ENCODE measurements around the gene MACROH2A1. TPM values are rescaled to one million over a fixed set of nuclear protein-coding genes. Genes with fewer than 3 reads are reported as not detected.

MACROH2A1 gene
- total RNA-seq, 6 donors from 2014 or later: 232 to 690 (median 355) TPM

DNA sequence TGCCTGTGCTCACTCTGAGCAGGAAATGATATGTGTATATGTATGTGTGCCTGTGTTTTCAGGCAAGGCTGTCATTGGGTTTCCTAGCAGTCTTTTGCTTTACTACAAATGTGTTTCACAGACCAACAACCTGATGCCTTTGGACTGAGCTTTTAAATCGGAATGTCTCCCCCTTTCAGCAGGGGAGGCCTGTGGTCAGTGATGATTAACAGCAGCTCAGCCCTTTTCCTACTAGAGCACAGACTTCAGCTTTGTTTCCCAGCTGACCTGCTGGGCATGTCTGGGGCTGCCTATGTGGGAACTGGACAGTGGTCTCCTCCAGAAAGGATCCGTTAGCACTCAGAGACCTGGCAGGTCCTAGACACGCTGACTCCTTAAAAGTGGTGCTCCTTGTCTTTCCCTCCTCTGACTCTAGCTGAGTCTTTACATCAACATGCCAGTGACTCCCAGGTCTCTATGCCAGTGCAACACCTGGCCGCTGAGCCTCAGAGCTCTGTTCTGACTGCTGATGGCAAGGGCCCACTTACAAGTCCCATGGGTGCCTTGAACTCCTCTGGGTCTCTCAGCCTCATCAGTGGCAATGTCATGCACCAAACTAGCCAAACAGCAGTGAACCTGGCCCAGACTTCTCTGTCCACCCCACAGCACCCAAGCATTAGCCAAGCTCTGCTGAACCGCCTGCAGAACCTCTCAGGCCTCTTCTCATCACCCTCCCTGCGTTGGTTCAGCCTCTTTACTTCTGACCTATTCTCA, 7.7 kb downstream of the MACROH2A1 start:
- Histone ChIP-seq H3K27ac (peak overlapping the region; percentile 59 to 83 (median 70)), H3K4me3 (no peak overlapping the region), H3K4me1 (peaks cover 75 to 86% (median 80%) of the 10 kb centered on the region in 4 donors), H3K9me3 (no peaks in the 10 kb centered on the region), H3K36me3 (peaks cover 0 to 38% (median 13%) of the 10 kb centered on the region in 4 donors), H3K27me3 (no peaks in the 10 kb centered on the region)
- no peak for ATAC-seq (ENCODE audit: low FRiP score in 2 of 2)
- 83 to 94% methylated on average over 6 of the region's 6 CpGs for WGBS, 2 donors
- TF ChIP-seq POLR2AphosphoS5 (IDR thresholded peaks at IDR 0.05) (no peak), EP300 (IDR thresholded peaks at IDR 0.05) (no peak), CTCF (IDR thresholded peaks at IDR 0.05) (no peak), POLR2A (IDR thresholded peaks at IDR 0.05) (no peak)
- no peak for DNase-seq

- Histone ChIP-seq H3K4me1 (peaks cover 59 to 73% (median 71%) of the 10 kb centered on the region in 4 donors), H3K36me3 (peaks cover 5 to 57% (median 28%) of the 10 kb centered on the region in 4 donors), H3K27me3 (no peaks in the 10 kb centered on the region), H3K27ac (peak overlapping the region in 2 of 4 donors; percentile 52 to 63), H3K4me3 (no peak overlapping the region), H3K9me3 (no peaks in the 10 kb centered on the region)
- DNase-seq: peak in 1 of 2 donors; percentile 68
- ATAC-seq (ENCODE audit: low FRiP score in 2 of 2): no peak
- TF ChIP-seq POLR2AphosphoS5 (IDR thresholded peaks at IDR 0.05) (no peak), EP300 (IDR thresholded peaks at IDR 0.05) (no peak), CTCF (IDR thresholded peaks at IDR 0.05) (no peak), POLR2A (IDR thresholded peaks at IDR 0.05) (no peak)
- 94% methylated on average over 7 to 16 of the region's 16 CpGs for WGBS, 2 donors
These were observed 10.1 kb downstream of the MACROH2A1 start for GRCh38 chr5:135388860-135389435.

DNA sequence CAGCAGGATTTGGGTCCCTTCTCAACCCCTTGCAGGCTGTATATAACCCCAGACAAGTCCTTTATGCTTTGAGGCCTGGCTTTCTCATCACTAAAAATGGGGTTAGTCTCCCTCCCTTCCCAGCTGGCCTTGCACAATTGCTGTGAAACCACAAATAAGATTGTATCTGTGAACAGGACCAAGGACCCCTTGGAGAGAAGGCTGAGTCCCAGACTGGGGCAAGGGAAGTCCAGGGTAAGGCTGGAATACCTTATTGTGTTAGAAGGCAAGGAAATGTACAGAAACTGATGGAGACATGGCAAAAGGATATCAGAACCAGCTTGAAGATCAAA, 11.4 kb downstream of the MACROH2A1 start:
- Histone ChIP-seq H3K9me3 (no peaks in the 10 kb centered on the region), H3K36me3 (peaks cover 6 to 68% (median 33%) of the 10 kb centered on the region in 4 donors), H3K4me1 (peaks cover 47 to 66% (median 62%) of the 10 kb centered on the region in 4 donors), H3K27ac (peak overlapping the region; percentile 69 to 83 (median 77)), H3K27me3 (no peaks in the 10 kb centered on the region), H3K4me3 (no peak overlapping the region)
- DNase-seq (no peak), ATAC-seq (ENCODE audit: low FRiP score in 2 of 2) (no peak)
- TF ChIP-seq CTCF (IDR thresholded peaks at IDR 0.05) (no peak), POLR2AphosphoS5 (IDR thresholded peaks at IDR 0.05) (no peak), EP300 (IDR thresholded peaks at IDR 0.05) (no peak), POLR2A (IDR thresholded peaks at IDR 0.05) (no peak)

DNA sequence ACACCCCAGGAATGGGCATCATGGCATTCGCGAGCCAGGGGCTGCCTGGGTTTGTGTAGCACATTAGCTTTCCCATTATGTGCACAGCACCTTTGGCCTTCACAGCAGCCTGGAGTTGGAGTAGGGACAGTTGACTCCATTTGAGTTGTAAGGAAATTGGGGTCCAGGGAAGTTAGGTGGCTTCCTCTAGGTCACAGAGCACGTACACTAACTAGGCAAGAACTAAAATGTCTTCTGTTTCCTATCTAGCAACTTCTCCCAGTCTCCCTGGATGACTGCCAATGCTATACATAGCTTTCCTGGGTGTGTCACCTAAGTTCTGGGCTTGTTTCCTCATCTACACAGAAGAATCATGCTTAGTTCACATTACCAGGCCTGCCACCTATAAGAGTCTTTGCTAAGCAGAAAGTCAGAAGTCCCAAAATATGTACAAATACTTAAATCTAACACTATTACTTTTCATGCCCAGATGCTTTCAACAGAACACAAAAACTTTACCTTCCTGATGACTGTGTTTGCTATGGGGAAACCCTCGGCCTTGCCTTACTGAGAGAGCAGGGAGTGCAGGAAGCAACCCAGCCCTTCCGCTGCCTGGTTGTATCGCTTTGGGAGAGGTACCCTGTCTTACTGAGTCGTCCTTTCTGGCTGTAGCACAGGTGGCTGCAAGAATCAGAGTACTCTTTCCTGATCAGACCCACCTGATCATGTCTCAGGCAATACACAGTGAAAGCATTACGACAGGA, 12.0 kb downstream of the MACROH2A1 start:
- 62 to 66% methylated on average over 8 of the region's 8 CpGs for WGBS, 2 donors
- H3K4me1 ChIP-seq: peaks cover 41 to 63% (median 57%) of the 10 kb centered on the region in 4 donors
- TF ChIP-seq POLR2AphosphoS5 (IDR thresholded peaks at IDR 0.05) (peak in 1 of 2 donors; percentile 34), EP300 (IDR thresholded peaks at IDR 0.05) (no peak)
- ATAC-seq (ENCODE audit: low FRiP score in 2 of 2) (peak; percentile 67 to 69), DNase-seq (peak in 1 of 2 donors; percentile 77)
- H3K9me3 ChIP-seq: no peaks in the 10 kb centered on the region
- peaks cover 10 to 68% (median 36%) of the 10 kb centered on the region in 4 donors for H3K36me3 ChIP-seq
- peak overlapping the region; percentile 69 to 83 (median 77) for H3K27ac ChIP-seq
- no peaks in the 10 kb centered on the region for H3K27me3 ChIP-seq
- H3K4me3 ChIP-seq: no peak overlapping the region

GRCh38 chr5:135386096-135386495, 12.9 kb downstream of the MACROH2A1 start:
- Histone ChIP-seq H3K36me3 (peaks cover 11 to 71% (median 40%) of the 10 kb centered on the region in 4 donors), H3K27me3 (no peaks in the 10 kb centered on the region), H3K27ac (peak overlapping the region; percentile 69 to 83 (median 77)), H3K4me1 (peaks cover 32 to 56% (median 48%) of the 10 kb centered on the region in 4 donors), H3K9me3 (no peaks in the 10 kb centered on the region), H3K4me3 (no peak overlapping the region)
- ATAC-seq (ENCODE audit: low FRiP score in 2 of 2) (peak in 1 of 2 donors; percentile 42), DNase-seq (peak in 1 of 2 donors; percentile 49)
- WGBS, 2 donors: 94 to 100% methylated on average over 3 of the region's 3 CpGs
- peak in 1 of 4 donors; percentile 34 for TF ChIP-seq POLR2A (IDR thresholded peaks at IDR 0.05)
- TF ChIP-seq EP300 (IDR thresholded peaks at IDR 0.05): no peak
